SH-SY5Y (cell line): ENCODE results near the gene PLCD4.

ENCODE experiments used
- GATA2 ChIP-seq: IDR thresholded peaks from 2 replicates; pipeline ENCODE4 v1.6.1; 2011; ENCODE audit warnings: mild to moderate bottlenecking, low read depth, low read length
- GATA3 ChIP-seq: IDR thresholded peaks from 2 replicates; pipeline ENCODE4 v1.6.1; 2011; ENCODE audit warnings: low read depth, mild to moderate bottlenecking, low read length, moderate library complexity

Gene PLCD4

GRCh38 chr2:218582076-218582475, 25.6 kb upstream of the PLCD4 start:
- no peak for TF ChIP-seq GATA3
- TF ChIP-seq GATA2: no peak

- no peak for TF ChIP-seq GATA3
Measured at GRCh38 chr2:218583983-218584850, 23.5 kb upstream of the PLCD4 start.

- TF ChIP-seq GATA3 (no peak), GATA2 (no peak)
Measured at GRCh38 chr2:218585541-218585940, 22.2 kb upstream of the PLCD4 start.

GRCh38 chr2:218605432-218605831, 2.3 kb upstream of the PLCD4 start:
- TF ChIP-seq GATA2 (peak; percentile 83), GATA3 (no peak)

GRCh38 chr2:218615868-218616315, 8.2 kb downstream of the PLCD4 start:
- TF ChIP-seq GATA3 (no peak), GATA2 (no peak)

GRCh38 chr2:218618102-218618860, 10.6 kb downstream of the PLCD4 start:
- TF ChIP-seq GATA3: no peak
- TF ChIP-seq GATA2: no peak

- TF ChIP-seq GATA2 (no peak), GATA3 (no peak)
Measured at GRCh38 chr2:218621007-218621406, 13.3 kb downstream of the PLCD4 start.

- TF ChIP-seq GATA3: no peak
Measured at GRCh38 chr2:218622606-218623365, 15.1 kb downstream of the PLCD4 start.

GRCh38 chr2:218623366-218623705, 15.6 kb downstream of the PLCD4 start:
- TF ChIP-seq GATA3 (no peak), GATA2 (no peak)

GRCh38 chr2:218626369-218626768, 18.7 kb downstream of the PLCD4 start:
- TF ChIP-seq GATA3 (no peak), GATA2 (no peak)

- no peak for TF ChIP-seq GATA3
- TF ChIP-seq GATA2: no peak
Measured at GRCh38 chr2:218627939-218628338, 20.2 kb downstream of the PLCD4 start.

GRCh38 chr2:218631837-218632236, 24.1 kb downstream of the PLCD4 start:
- TF ChIP-seq GATA3: no peak
- no peak for TF ChIP-seq GATA2

GRCh38 chr2:218635719-218636118, 28.0 kb downstream of the PLCD4 start:
- TF ChIP-seq GATA3 (no peak), GATA2 (no peak)

- no peak for TF ChIP-seq GATA2
- no peak for TF ChIP-seq GATA3
Measured at GRCh38 chr2:218638372-218638771, 30.7 kb downstream of the PLCD4 start.
